ENCODE results near the gene RUNX2.

Gene RUNX2

GRCh38 chr6:45679163-45679562 is 351.0 kb downstream of the RUNX2 start:
- no peak for DNase-seq
- intact Hi-C loops (cut with DNase I) = no loop called here

GRCh38 chr6:45679631-45680030 is 351.5 kb downstream of the RUNX2 start:
- intact Hi-C loops (cut with DNase I) = no loop called here

GRCh38 chr6:45681860-45682511 is 353.9 kb downstream of the RUNX2 start:
- intact Hi-C loops (cut with DNase I) = no loop called here
- DNase-seq = no peak

More at GRCh38 chr6:45679631-45680030, 351.5 kb downstream of the RUNX2 start:
- no peak for DNase-seq

- intact Hi-C loops (cut with DNase I) = no loop called here
- no peak for DNase-seq
Measured at GRCh38 chr6:45684476-45684875, 356.3 kb downstream of the RUNX2 start.

DNA sequence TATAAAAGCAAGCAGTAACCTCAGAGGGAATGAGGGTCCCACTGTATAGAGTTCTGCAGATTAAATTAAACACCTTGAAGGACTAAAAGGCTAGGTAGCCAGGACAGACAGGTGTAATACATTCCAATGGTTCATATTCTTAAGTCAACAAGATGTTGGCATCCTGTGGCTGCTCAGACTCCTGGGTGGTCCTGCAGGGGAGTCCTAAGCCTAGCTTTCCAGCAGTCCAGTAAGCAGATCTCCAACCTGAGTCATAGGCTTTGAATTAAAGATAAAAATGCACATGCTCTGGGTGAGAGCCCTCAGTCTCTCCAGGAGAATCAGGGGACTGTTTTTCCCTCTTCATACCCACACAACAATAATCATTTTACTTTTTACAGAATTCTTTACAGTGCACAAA is 356.9 kb downstream of the RUNX2 start:
- DNase-seq = no peak
- intact Hi-C loops (cut with DNase I) = no loop called here

DNA sequence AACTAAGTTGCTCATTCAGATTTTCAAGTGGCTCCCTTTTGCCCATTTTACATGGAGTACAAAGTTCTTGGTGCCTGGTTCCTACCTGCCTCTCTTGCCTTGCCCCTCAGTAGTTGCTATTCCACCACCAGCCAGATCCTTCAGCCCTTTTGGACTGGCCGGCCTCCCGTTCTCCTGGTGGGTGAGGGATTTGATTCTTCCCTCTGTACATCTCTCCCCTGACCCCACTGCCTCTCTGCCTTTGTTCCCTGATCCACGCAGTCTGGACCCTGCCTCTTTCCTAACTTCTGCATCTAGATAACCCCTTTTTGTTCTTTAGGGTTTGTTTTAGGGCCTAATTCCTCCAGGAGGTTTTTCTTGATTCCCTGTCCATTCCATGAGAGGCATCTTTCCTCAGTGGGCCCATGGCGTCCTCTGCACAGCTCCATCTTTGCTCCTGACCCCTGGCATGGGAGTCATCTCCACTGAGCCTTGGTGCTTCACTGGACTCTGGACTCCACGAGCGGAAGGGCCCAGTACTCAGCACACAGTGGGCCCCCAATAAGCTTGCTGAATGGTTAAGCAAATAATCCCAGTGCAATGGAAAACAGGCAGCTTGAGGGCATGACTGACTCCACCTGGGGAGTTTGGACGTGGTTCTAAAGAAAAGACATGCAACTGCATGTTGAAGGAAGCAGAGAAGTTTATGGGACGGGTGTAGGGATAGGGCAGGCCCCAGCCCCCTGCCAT is 358.9 kb downstream of the RUNX2 start:
- DNase-seq = no peak
- intact Hi-C loops (cut with DNase I) = no loop called here

DNA sequence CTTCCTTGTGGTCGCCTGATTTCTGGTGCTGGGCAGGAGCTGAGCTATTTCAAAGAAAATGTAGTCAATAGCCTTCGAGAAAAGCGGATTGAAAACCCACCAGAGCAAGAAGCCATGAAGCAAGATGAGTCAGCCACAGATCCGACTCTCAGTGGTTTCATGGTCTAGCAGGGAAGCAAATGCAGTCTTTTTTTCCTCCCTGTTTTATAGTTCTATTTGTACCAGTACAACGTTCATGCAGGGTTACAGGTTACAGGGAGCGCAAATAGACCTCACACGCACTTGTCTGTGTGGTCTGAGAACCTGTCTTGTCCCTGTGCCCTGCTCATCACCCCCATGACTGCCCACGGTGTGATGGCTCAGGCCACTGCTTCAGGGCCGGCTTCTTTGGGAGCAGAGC is 359.4 kb downstream of the RUNX2 start:
- intact Hi-C loops (cut with DNase I) = no loop called here
- DNase-seq = no peak

DNA sequence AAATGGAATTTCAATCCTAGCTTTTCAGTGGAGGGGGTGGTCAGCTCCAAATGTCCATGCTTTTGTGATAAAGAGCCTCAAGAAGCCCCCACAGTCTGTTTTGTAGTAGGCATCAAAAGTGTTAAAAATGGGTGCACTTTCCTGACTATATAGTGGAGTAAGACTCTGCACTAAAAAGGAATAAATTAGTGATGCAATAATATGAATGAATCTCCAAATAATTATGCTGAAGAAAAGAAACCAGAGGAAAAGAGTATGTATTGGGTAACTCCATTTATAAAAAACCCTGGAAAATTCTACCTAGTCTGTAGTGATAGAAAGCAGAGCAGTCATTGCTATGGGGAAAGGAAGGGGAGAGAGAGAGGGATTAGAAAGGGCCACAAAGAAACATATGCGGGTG is 360.1 kb downstream of the RUNX2 start:
- no peak for DNase-seq
- intact Hi-C loops (cut with DNase I) = no loop called here

- intact Hi-C loops (cut with DNase I) = no loop called here
- no peak for DNase-seq
Measured at GRCh38 chr6:45689926-45690615, 361.9 kb downstream of the RUNX2 start.

DNA sequence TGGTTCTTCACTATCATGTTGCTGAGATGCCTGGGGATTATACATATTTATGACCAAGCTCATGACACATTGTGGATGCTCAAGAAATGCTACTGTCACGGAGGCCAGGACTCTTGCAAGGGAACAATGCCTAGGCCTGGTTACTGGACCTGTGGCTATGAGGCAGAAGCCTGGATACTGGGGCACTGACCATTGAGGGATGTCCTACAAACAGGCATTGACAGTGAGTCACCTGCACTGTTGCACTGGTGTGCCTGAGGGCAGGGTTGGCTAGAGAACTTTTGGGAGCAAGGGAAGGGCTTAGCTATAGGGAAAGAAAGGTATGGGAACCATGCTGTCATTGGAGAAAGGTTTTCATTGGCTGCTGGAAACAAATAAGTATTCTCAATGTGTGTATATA is 362.7 kb downstream of the RUNX2 start:
- intact Hi-C loops (cut with DNase I) = no loop called here
- no peak for DNase-seq

DNA sequence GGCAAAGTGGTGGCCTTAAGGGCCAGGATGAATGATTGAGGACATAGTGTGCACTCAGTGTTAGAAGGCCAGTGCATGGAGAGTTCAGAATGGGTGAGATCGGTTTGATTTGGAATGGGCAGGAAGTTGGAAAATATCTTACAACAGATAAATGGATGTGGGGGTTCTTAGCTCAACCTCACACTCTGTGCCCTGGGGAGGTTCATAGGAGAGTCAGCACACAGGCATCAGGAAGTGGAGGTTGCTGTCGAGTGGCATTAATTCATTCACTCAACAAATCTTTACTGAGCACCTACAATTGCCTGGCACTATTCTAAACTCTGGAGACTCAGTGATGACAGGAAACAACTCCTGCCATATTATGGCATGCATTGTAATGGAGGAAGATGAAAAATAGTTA is 363.3 kb downstream of the RUNX2 start:
- intact Hi-C loops (cut with DNase I) = no loop called here
- DNase-seq = no peak

DNA sequence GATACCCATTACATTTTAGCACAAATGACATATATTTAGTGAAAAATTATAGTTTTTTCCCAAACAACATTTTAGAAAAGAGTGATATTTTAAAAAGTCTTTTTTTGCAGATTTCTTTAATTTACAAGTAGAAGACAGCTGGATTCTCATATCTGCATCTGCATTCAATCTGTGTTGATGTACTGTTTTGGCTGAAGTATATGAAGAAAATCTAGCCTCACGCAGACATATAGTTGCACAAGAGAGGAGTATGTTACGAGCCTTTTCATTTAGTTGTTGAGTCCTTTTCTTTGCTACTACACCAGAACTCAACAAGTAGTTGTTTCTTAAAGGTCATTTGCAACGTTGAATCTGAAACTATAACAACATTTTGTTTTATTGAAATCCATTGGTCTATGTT is 363.9 kb downstream of the RUNX2 start:
- intact Hi-C loops (cut with DNase I) = no loop called here
- DNase-seq = no peak

- no peak for DNase-seq
- intact Hi-C loops (cut with DNase I) = no loop called here
Measured at GRCh38 chr6:45696738-45697137, 368.6 kb downstream of the RUNX2 start.

DNA sequence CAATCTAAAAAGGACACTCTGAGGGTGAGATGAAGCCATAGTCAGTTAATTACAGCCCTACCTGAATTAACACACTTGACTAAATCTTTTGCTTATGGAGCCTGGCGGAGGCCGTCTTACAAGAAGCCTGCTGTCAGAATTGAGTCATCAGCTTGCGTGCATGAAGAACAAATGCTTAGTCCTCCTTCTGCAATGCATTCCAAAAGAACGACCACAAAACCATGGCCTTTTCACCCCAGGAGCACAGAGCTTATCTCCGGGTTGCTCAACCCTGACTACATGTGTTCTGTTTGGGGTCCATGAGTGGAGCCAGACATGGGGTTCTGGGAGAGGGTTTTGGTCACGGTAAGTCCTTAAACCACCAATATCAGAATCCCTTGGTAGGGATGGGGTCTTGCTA is 369.5 kb downstream of the RUNX2 start:
- intact Hi-C loops (cut with DNase I) = no loop called here
- no peak for DNase-seq

DNA sequence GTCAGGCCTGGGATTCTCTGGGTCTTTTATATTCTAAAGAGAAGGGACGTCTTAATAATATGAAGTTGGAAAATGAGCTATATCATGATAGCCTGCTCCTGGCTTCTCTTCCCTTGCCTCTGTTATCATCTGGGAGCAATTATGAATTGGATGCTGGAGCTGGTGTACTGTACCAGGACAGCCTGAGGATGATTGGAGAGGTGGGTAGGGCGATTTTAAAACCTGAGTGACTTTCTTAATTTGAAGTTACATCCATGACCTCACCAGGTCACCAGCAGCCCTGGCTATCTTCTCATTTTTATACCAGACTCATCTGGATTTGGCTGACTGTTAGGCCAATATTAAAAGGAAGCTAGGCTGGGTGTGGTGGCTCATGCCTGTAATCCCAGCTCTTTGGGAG is 369.9 kb downstream of the RUNX2 start:
- no peak for DNase-seq
- intact Hi-C loops (cut with DNase I) = no loop called here

DNA sequence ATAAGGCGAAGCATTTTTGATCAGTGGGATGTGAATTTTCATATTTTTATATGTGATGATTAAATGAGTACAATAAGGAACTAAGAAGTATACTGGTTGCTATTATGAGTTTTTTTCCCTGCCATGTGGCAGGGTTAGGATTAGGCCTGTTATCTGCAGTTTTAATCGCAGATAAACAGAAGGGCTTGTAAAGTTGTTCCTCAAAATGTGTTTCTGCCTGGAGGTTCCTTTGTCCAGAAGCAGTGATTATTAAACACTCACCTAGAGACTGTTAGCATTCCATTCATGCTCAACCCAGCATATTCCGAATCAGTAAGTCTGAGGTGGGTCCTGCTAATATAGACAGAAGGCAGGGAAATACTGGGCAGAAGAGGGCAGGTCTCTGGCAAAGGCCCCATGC is 371.5 kb downstream of the RUNX2 start:
- intact Hi-C loops (cut with DNase I) = no loop called here
- no peak for DNase-seq

DNA sequence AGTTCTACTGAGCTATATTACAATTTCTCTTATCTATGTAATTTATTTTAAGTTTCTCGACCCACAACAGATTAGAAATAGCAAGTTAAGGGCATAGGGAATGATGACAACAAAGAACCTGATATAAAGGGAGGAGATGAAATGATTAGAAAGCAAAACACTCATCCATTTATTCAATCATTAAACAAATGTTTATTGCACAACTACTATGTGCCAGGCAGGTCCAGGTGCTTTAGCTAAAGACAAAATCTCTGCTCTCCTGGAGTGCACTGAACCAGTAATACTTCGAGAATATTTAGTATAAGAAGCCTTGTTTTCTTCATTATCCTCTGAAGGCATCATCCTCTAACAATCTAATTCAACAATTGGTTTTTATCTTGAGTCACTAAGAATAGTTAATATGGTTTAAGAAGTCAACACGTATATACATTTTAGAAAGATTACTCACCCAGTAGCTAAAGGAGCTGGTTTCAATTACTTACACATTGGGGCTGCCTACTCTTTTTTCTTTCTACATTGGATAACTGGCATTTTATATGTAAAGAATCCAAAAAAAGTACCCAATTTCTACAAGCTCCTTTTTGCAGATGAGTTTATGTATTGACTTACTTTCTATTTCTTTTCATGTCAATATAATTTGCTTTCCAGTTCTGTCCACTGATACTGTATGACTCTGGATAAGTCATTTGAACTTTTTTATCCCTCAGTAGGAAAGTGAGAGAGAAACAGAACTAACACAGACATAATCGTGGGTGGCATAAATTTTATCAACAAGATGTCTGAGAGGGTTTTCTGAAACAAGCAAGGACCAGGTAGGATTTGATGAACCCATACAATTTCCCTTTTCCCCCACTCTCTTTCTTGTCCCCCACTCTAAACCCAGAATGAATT is 375.0 kb downstream of the RUNX2 start:
- no peak for DNase-seq
- intact Hi-C loops (cut with DNase I) = no loop called here

DNA sequence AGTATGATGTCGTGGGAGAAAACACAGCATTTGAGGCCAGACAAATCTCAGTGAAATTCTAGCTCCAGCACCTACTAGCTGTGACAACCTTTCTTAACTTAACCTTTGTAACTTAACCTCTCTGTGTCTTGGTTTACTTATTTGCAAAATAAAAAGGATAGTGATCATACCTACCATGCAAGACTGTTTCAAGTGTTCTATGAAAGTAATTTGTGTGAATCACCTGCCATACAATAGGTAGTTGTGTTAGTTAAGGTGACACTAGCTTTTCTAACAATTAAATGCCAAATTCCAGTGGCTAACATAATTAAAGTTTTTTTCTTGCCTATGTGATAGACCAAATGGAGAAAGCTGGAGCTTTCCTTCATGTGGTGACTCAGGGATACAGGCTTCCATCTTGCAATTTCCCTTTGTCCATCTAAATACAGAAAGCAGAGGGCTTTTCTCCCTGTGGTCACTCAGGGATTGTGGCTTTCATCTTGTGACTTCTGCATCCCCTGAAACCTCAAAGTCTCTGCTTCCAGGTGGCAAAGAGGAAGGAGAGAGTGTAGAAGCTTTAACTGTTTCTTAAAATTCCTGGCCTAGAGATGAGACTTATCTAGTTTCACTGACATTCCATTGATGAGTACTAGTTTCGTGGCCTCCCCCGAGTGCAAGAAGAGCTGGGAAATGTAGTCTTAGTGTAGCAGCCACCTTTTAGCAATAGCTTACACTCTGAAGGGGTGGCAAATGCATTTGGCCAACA is 376.1 kb downstream of the RUNX2 start:
- DNase-seq = no peak
- intact Hi-C loops (cut with DNase I) = no loop called here

DNA sequence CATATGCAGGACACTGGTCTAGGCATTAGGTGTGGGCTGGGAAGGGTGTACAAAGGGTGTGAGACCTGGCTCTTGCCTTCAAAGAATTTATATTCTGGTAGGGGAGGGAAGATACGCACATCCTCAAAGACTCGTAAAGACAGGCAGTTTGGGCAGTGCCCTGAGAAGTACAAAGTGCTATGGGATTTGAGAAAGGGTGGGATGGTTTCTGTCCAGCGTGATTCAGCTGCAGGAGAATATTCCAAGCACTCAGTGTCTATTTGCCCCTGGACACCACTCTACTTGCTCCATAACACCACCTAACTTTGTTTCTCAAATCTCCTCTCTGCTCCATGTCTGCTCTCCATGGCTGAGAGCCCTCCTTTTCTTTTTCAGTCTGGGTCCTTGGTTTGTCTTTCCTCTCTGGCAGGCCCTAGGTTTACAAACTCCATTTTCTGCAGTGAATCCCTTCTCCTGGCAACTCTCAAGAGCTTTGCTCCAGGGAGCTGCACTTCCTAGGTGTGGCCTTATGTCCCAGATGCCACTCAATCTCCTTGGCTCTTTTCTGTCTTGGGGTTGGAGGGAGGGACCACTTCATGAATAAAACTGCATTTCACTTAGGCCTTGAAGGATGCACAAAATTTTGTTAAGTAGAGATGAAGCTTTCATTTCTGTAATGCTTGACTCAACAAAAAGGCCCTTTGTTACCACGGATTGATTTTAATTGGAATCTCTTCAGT is 377.2 kb downstream of the RUNX2 start:
- no peak for DNase-seq
- intact Hi-C loops (cut with DNase I) = no loop called here

GRCh38 chr6:45706319-45706718 is 378.2 kb downstream of the RUNX2 start:
- intact Hi-C loops (cut with DNase I) = no loop called here

More at GRCh38 chr6:45706319-45706718, 378.2 kb downstream of the RUNX2 start:
- no peak for DNase-seq

Measured in posterior cingulate gyrus (tissue), 11 donors.